AG04450 (cell line): ENCODE measurements around the gene TDRD10. TPM values are rescaled to one million over a fixed set of nuclear protein-coding genes. Genes with fewer than 3 reads are reported as not detected.

Source experiments
- CTCF ChIA-PET: fragments of 300-600, 350-600 bp; formaldehyde crosslinking; extraction: SDS; loops from one replicate; lab custom pipeline; 2022; ENCODE audit warnings: antibody characterized with exemption, inconsistent platforms; lab: Charles Lee
- POLR2A ChIA-PET: fragments of 350-600 bp; formaldehyde crosslinking; extraction: SDS; loops from one replicate; lab custom pipeline; 2021; ENCODE audit warnings: antibody characterized with exemption, inconsistent platforms; lab: Yijun Ruan, JAX
- DNase-seq: peaks from one replicate; pipeline ENCODE4 v3.0.0-alpha.2; 2011; ENCODE audit warnings: low read depth, low spot score
- H3K27ac ChIP-seq: one replicate; pipeline ENCODE4 v1.5.1; 2012; ENCODE audit warnings: low read depth, low read length, control low read depth
- H3K27me3 ChIP-seq: one replicate; pipeline ENCODE4 v1.6.0; 2012; ENCODE audit warnings: low read length; ENCODE audit not compliant: control insufficient read depth, insufficient read depth
- H3K4me3 ChIP-seq: 2 replicates; pipeline ENCODE4 v1.5.1; 2011; ENCODE audit warnings: mild to moderate bottlenecking, low read depth, low read length, control low read depth
- H3K9me3 ChIP-seq: 2 replicates; pipeline ENCODE4 v1.5.1; 2012; ENCODE audit warnings: low read length; ENCODE audit not compliant: control insufficient read depth, insufficient read depth
- polyA plus RNA-seq: library from polyadenylated mRNA; depleted of rRNA; stranded (reverse); fragments of >200 nt; gene quantifications from 2 replicates; pipeline ENCODE4 v1.2.3, GENCODE V29; 2011
- TF ChIP-seq, protein P1 (sequence below): IDR thresholded peaks from 2 replicates; pipeline ENCODE4 v1.5.1; 2011; ENCODE audit warnings: low read depth, low read length, control low read depth, inconsistent platforms

The TDRD10 gene
- polyA plus RNA-seq, 1 experiment = not detected

DNA sequence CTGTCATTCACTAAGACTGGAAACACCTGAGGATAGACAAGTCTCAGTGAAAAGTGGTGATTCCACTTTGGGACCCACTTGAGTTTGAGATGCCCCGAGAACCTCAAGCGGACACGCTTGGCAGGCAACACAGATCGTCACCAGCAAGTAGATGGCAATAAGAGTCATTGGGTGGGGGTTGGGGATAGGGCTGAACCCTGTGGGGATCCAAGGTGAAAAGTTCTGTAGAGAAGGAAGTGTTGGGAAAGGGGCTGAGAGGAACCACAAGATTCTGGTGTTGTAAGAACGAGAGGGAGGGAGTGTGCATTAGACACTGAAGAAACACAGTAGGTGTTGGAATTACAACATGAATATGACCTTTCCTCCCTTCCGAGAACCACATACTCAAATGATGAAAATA lies 45.4 kb upstream of the TDRD10 start:
- Histone ChIP-seq H3K27ac (no peak overlapping the region), H3K27me3 (no peaks in the 10 kb centered on the region), H3K4me3 (no peak overlapping the region), H3K9me3 (no peaks in the 10 kb centered on the region)
- no peak for DNase-seq
- POLR2A ChIA-PET = no interaction called here
- TF ChIP-seq, protein P1, sequence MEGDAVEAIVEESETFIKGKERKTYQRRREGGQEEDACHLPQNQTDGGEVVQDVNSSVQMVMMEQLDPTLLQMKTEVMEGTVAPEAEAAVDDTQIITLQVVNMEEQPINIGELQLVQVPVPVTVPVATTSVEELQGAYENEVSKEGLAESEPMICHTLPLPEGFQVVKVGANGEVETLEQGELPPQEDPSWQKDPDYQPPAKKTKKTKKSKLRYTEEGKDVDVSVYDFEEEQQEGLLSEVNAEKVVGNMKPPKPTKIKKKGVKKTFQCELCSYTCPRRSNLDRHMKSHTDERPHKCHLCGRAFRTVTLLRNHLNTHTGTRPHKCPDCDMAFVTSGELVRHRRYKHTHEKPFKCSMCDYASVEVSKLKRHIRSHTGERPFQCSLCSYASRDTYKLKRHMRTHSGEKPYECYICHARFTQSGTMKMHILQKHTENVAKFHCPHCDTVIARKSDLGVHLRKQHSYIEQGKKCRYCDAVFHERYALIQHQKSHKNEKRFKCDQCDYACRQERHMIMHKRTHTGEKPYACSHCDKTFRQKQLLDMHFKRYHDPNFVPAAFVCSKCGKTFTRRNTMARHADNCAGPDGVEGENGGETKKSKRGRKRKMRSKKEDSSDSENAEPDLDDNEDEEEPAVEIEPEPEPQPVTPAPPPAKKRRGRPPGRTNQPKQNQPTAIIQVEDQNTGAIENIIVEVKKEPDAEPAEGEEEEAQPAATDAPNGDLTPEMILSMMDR = no peak
- CTCF ChIA-PET = interaction anchor here (1.6 kb wide), 1 partner anchor 122 kb away, joined by 7 read pairs; no protein-coding TSS in a partner anchor

DNA sequence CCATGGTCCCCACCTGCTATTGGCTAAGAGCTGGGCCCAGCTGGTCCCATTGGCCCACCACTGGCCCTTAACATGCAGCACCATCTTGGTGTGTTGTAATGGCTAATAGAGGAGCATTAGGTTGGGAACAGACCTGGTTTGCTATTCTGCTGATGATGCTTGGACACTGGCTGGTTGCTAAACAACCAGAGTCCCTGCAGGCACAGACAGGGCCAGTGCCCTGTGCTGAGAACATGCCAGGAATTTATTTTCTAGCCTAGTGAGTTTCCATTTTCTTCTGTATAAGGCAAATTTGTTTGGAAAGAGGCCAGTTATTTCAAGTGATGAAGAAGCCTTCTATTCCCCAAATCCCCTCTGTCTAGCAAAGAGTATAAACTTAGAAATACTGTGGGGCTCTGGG lies 42.9 kb upstream of the TDRD10 start:
- Histone ChIP-seq H3K9me3 (no peaks in the 10 kb centered on the region), H3K27me3 (no peaks in the 10 kb centered on the region), H3K27ac (no peak overlapping the region), H3K4me3 (no peak overlapping the region)
- TF ChIP-seq, protein P1 = no peak
- ChIA-PET POLR2A (interaction anchor here (0.7 kb wide), 1 partner anchor 13 kb away, joined by 4 read pairs; no protein-coding TSS in a partner anchor), CTCF (interaction anchor here (1.1 to 1.3 kb wide), 2 partner anchors 22 to 125 kb away, joined by 3 to 4 read pairs; no protein-coding TSS in a partner anchor)
- no peak for DNase-seq

DNA sequence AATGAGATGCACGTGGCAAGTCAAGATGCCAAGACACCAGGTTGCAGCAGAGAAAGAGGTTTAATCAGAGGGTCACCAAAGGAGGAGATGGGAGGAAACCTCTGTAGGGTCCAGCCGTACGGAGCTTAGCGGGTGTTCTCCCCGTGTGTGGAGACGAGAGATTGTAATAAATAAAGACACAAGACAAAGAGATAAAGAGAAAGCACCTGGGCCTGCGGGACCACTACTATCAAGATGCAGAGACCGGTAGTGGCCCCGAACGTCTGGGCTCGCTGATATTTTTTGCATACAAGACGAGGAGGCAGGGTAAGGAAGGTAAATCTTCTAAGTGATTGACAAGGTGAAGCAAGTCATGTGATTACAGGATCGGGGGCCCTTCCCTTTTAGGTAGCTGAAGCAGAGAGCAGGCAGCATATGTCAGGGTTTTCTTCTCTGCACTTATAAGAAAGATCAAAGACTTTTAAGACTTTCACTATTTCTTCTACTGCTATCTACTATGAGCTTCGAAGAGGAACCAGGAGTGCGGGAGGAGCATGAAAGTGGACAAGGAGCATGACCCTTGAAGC lies 41.2 kb upstream of the TDRD10 start:
- CTCF ChIA-PET = interaction anchor here (1.2 to 1.3 kb wide), 2 partner anchors 19 to 135 kb away, joined by 3 read pairs; partner anchors contain the start of gene ATP8B2
- Histone ChIP-seq H3K4me3 (no peak overlapping the region), H3K9me3 (no peaks in the 10 kb centered on the region), H3K27ac (no peak overlapping the region), H3K27me3 (no peaks in the 10 kb centered on the region)
- no peak for DNase-seq
- TF ChIP-seq, protein P1 = no peak
- POLR2A ChIA-PET = no interaction called here

DNA sequence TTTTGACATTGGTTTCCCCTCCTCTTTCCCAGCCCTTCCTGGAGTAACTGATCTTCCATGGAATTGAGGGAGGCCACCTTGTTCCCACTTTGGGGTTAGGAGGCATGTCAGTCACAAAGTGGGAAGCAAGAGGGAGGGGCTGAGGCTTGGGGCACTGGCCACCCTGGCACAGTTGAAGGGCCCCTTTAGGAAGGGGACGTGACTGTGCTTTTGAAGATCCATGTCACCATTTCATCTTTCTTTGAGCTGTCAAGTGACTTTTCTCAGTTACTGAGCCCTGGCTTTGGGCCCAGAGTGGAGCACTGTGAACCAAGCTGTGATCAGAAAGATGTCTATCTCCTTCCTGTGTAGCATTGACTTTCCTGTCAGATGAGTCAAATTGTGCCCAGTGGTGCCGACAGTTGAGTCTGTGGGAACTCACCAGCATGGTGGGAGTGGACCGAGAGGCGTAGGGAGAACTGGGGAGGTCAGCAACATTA lies 38.5 kb upstream of the TDRD10 start:
- H3K27me3 ChIP-seq = no peaks in the 10 kb centered on the region
- no peak overlapping the region for H3K4me3 ChIP-seq
- POLR2A ChIA-PET = interaction anchor here (0.6 to 1.6 kb wide), 6 partner anchors 10 to 580 kb away, joined by 3 to 6 read pairs (median 3); no protein-coding TSS in a partner anchor
- peak overlapping the region; percentile 88 for H3K27ac ChIP-seq
- CTCF ChIA-PET = interaction anchor here (0.6 to 1.6 kb wide), 5 partner anchors 10 to 596 kb away, joined by 3 to 5 read pairs (median 3); no protein-coding TSS in a partner anchor
- no peaks in the 10 kb centered on the region for H3K9me3 ChIP-seq
- TF ChIP-seq, protein P1 = no peak
- no peak for DNase-seq

DNA sequence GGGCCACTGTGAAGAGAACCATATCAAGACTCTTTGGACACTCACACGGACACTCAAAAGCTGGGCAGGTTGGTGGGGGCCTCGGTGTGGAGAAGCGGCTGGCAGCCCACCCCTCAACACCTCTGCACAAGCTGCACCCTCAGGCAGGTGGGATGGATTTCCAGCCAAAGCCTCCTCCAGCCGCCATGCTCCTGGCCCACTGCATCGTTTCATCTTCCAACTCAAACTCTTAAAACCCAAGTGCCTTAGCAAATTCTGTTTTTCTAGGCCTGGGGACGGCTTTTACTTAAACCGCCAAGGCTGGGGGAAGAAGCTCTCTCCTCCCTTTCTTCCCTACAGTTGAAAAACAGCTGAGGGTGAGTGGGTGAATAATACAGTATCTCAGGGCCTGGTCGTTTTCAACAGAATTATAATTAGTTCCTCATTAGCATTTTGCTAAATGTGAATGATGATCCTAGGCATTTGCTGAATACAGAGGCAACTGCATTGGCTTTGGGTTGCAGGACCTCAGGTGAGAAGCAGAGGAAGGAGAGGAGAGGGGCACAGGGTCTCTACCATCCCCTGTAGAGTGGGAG lies 36.3 kb upstream of the TDRD10 start:
- H3K4me3 ChIP-seq = no peak overlapping the region
- no peak for DNase-seq
- H3K27ac ChIP-seq = no peak overlapping the region
- TF ChIP-seq, protein P1 = no peak
- no peaks in the 10 kb centered on the region; the same call in 1 of the 2 replicates for H3K9me3 ChIP-seq
- no peaks in the 10 kb centered on the region for H3K27me3 ChIP-seq
- ChIA-PET POLR2A (no interaction called here), CTCF (interaction anchor here (1.5 kb wide), 1 partner anchor 131 kb away, joined by 4 read pairs; no protein-coding TSS in a partner anchor)
